ENCODE results near the gene KCNN3.

The KCNN3 gene

DNA sequence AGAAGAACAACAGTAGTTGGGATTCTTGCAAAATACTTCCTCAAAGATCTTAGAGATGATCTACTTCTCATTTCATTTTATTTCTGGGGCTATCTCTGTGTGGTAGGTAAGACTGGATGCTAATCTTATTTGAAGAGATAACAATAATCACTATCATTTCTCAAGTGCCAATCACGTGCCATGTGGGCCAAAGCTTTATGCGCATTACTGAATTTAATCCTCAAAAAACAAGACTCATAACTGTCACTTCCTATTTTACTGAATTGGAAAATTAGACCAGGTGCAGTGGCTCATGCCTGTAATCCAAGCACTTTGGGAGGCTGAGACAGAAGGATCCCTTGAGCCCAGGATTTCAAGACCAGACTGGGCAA, 121.7 kb downstream of the KCNN3 start:
- DNase-seq (ENCODE audit: low spot score) = no peak

DNA sequence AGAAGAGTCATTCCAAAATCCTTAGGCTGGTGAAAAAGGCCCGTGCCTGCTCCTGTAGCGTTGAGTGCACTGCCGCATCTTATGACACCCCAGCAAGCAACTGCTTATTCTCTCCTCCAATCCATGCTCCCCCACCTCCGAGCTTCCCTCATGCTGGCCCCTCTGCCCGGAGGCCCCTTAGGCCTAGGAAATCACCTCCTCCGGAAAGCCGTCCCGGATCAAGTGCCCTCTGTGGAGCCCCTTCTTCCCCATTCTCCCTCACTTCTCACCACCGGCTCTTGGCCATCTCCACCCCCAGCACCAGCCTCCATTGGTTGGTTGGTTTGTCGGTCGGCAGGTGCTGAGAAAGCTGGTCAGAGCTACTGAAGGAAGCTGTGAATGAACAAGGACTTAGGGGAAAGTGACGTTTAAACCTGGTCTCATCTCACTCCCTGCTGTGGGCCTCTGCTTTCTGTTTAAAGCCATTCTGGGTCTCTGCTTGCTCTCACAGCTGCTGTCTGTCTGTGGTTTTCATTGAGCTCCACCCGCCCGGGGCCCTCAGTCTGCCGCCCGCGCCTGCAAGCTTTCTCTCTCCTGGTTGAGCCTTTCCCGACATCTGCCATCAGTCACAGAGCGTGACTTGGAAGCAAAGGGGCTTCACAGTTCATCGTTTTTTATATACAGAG, 122.2 kb downstream of the KCNN3 start:
- peak; percentile 70 for DNase-seq (ENCODE audit: low spot score)

GRCh38 chr1:154747380-154747739, 122.7 kb downstream of the KCNN3 start:
- DNase-seq (ENCODE audit: low spot score) = no peak

DNA sequence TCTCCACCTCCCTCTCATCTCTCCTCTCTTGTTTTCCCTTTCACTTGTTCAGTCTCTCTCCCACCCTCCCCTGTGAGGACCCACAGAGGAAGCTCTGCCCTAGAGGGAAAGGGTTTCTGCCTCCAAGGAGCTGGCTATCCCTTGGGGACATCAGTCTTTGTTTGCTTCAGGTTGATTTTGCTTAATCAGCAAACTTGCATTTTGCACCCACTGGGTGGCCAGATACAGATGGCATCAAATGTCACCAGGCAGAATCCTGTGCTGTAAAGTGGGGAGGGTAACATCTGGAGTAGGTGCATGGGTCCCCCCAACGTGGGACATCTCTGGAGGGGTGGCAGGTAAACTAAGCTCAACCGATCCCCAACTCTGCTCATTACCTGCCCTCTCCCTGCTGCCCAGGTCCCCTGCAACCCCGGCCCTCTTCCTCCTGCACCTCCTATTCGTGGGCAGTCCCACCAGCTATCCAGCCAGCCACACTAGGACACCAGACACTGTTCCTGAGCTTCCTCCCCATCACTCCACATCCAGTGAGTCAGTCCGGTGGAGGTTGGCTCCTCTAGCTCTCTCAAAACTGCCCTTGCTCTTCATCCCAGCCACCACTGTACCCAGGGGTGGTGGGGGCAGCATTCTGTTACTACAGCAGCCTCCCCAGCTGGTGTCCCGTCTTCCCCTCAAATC, 123.3 kb downstream of the KCNN3 start:
- no peak for DNase-seq (ENCODE audit: low spot score)

GRCh38 chr1:154745750-154746425, 124.2 kb downstream of the KCNN3 start:
- no peak for DNase-seq (ENCODE audit: low spot score)

GRCh38 chr1:154745286-154745731, 124.8 kb downstream of the KCNN3 start:
- DNase-seq (ENCODE audit: low spot score) = peak; percentile 86

DNA sequence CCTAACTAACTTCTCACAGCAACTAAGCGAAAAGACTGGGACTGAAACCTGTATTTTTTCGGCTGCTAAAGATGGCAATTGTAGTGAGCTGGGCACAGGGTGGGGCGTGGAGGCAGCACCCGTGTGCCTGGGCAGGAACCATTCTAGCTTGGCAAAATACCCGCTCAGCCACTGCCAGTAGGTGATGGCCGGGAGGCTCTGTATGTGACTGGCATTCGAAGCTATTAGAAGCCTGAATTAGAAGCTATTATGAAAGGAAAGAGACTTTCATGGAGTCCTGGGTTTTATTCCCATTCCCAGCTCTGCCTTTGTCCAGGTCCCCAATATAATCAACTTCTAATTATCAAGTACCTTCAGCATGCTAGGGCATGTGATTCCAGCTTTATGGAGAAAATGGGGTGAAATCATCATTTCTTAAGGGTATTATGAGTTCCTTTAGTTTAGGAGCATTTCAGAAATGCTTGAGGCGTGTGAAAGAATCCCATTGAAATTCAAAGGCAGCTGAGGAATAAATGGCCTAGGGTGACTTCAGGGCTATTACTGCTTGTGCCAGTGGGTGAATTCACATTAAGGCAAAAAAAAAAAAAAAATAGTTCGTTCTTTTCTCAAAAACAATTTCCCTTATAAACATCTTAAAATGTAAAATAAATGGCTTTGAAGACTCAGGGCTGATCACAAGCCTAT, 125.6 kb downstream of the KCNN3 start:
- no peak for DNase-seq (ENCODE audit: low spot score)

- no peak for DNase-seq (ENCODE audit: low spot score)
Measured at GRCh38 chr1:154743526-154744036, 126.5 kb downstream of the KCNN3 start.

GRCh38 chr1:154742606-154743005, 127.5 kb downstream of the KCNN3 start:
- DNase-seq (ENCODE audit: low spot score) = no peak

DNA sequence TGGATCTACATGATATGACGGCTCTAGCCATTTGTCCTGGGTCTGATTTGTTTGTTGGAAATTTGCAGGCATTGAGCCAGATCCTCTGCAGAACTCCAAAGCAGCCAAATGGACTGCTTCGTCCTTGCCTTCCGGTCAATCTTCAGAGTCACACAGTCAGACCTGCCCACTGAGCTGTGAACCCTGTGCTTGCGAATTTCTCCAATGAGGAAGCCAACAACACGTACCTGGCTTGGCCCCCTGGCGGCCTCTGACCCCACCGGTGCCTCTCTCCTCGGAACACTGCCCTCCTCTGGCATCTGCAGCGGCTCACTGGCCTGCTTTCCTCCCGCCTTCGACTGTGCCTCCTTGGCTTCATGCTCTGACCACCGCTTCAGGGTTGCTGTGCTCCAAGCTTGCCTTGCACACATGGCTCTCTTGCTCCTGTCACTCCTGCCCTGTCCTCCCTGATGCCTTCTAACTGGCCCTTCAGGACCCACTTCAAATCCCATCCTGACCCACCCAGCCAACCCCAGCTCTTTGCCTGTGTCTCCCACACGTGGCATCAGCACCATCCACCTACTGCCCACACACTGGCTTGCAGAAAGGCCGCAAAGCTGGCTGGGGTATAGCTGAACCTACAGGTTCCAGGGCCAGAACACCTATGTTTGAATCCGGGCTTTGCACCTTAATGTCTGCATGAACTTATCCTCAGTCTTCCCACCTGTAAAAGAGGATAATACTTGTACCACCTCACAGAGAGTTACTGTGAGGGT, 128.2 kb downstream of the KCNN3 start:
- DNase-seq (ENCODE audit: low spot score) = no peak

GRCh38 chr1:154741327-154741726, 128.8 kb downstream of the KCNN3 start:
- no peak for DNase-seq (ENCODE audit: low spot score)

DNA sequence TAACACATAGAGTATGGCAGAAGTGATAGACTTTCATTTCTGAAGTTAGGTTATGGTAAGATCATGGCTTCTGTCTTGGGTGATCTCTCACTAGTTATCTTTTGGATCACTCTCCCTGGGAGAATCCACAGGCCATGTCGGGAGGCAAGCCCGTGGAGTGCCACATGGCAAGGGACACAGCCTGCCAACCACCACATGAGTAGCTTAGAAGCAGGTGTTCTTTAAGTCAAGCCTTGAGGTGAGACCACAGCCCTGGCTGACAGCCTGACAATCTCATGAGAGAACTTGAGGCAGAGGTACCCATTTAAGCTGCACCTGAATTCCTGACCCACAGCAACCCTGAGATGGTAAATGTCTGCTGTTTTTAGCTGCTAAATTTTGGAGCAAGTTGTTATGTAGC, 130.4 kb downstream of the KCNN3 start:
- DNase-seq (ENCODE audit: low spot score) = no peak

- peak; percentile 60 for DNase-seq (ENCODE audit: low spot score)
Measured at GRCh38 chr1:154736841-154737240, 133.2 kb downstream of the KCNN3 start.

- no peak for DNase-seq (ENCODE audit: low spot score)
Measured at GRCh38 chr1:154735804-154736168, 134.3 kb downstream of the KCNN3 start.

DNA sequence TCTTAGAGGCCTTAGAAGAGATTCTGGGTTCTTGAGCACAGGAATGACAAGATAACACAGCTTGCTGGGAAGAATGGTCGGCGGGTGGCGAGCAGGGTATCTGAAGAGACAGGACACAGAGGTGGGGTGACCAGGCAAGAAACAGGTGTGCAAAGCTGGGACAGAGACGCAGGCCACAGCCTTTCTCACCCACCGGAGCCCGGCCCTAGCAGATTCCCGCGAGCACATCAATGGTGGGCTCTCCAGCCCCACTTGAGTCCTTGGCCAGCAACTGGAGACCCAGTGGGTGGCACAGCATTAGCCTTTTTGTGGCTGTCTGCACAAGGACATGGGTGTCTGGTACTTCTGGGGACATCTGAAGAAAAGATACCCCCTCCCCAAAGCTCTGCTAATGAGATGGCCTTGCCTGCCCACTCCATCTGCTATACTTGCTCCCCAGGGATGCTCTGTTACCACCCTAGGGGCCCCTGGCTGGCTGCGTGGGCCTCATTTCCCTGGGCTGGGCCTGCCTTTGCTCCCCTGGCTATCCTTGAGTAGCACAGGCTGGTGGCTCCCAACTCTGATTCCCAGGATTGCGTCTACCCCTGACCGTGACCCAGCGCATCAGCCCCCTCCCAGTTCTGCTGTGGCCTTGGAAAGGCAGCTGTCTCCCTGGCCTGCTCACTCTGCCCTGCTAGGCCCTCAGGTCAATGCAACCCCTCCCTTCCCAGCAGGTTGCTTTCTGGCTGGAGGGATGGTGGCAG, 134.8 kb downstream of the KCNN3 start:
- DNase-seq (ENCODE audit: low spot score) = no peak

DNA sequence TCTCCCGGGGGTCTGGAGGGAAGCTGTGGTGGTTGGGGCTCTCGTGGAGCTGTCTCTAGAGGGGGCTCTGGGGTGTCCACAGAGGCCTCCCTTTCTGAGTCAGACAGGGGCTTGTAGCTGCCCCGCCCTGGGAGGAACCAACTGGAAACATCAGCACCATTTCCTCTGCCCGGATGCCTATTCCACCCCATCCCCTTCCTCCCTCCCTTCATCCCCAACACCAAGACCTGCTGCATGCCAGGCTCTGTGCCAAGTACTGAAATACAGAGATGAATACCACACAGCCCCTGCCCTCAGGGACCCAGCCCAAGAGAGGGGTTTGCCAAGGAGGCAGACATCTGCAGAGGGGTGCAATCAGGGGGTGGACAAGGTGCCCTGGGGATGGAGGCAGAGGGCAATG, 136.5 kb downstream of the KCNN3 start:
- no peak for DNase-seq (ENCODE audit: low spot score)

GRCh38 chr1:154730986-154731489, 139.0 kb downstream of the KCNN3 start:
- DNase-seq (ENCODE audit: low spot score) = no peak

DNA sequence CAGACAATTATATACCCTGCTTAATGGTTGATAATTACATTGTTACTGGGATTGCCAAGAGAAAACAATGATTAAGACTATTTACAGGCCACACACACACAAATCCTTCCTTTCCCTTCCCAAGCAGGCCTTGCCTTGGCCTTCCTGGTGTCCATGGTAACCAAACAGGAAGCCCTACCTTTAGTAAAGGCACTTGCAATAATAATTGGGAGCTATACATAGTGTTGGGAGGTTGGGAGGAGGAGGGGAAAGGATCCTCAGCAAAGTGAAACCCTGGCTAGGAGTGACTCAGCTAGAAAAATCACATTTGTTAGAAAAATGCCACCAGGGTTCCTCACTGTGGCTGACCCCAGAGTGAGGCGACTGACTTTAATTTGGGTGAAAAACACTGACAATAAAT, 139.8 kb downstream of the KCNN3 start:
- peak; percentile 17 for DNase-seq (ENCODE audit: low spot score)

DNA sequence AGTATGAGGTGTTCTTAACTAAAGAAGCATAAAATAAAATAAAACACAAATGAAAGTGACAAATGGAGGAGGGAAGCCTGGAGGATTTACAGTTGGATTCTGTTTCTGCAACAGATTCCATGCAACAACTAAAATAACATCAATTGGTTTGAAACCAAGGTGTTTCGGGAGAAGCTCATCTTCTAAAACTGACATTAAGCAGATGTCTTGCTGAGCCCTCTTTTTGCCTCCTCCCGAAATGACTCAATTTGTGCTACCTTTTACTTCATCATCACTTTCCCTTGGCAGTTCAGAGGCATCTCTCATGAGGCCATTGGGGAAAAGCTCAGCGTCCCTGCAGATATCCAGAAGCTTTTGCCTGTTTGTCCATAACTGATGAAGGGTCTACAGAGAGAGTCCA, 140.5 kb downstream of the KCNN3 start:
- peak; percentile 68 for DNase-seq (ENCODE audit: low spot score)

DNA sequence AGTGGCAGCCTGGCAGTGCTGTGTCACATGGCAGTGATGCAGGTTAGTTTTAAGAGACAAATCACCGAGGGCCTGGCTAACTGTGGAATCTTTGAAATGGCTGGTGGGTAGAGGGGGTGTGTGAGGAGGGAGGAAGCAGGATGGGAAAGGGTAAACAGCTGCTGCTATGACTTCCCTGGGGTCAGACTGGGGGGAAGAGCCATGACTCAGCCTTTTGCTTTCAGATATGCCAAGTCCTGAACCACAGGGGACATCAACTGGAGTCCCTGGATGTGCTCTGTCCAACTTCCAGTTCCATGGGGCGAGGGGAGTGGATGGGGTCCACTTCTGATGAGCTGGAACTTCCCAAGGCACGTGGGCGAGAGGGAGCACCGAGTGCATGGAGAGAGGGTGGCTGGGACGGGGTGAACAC, 141.0 kb downstream of the KCNN3 start:
- no peak for DNase-seq (ENCODE audit: low spot score)

Measured in activated CD4-positive, alpha-beta T cell treated with anti-CD3 and anti-CD28 coated beads, Interleukin-2, Interleukin-4, amounts not matched to agents 100 ng/mL and 50 ng/mL, durations not matched to agents 16 hours and 8 hours (primary cell).